Measurements from ENCODE around the gene MPDZ.

Gene MPDZ

DNA sequence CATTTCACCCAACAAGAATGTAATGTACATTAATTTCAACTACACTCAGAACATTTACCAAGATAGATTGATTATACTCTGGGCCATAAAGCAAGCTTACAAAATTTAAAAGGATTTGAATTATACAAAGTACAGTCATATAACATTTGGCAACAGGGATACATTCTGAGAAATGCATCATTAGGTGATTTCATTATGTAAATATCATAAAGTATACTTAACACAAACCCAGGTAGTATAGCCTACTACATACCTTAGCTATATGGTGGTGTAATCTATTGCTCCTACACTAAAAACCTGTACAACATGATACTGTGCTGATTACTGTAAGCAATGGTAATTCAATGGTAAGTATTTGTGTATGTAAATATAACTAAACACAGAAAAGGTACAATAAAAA is 202.9 kb downstream of the MPDZ start:
- TF ChIP-seq, protein P1, sequence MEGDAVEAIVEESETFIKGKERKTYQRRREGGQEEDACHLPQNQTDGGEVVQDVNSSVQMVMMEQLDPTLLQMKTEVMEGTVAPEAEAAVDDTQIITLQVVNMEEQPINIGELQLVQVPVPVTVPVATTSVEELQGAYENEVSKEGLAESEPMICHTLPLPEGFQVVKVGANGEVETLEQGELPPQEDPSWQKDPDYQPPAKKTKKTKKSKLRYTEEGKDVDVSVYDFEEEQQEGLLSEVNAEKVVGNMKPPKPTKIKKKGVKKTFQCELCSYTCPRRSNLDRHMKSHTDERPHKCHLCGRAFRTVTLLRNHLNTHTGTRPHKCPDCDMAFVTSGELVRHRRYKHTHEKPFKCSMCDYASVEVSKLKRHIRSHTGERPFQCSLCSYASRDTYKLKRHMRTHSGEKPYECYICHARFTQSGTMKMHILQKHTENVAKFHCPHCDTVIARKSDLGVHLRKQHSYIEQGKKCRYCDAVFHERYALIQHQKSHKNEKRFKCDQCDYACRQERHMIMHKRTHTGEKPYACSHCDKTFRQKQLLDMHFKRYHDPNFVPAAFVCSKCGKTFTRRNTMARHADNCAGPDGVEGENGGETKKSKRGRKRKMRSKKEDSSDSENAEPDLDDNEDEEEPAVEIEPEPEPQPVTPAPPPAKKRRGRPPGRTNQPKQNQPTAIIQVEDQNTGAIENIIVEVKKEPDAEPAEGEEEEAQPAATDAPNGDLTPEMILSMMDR (conservative IDR thresholded peaks at IDR 0.05; ENCODE audit: low read length) = no peak
- no peak overlapping the region for H3K4me3 ChIP-seq (ENCODE audit: low read length)
- no peak for DNase-seq (ENCODE audit: low read depth)

DNA sequence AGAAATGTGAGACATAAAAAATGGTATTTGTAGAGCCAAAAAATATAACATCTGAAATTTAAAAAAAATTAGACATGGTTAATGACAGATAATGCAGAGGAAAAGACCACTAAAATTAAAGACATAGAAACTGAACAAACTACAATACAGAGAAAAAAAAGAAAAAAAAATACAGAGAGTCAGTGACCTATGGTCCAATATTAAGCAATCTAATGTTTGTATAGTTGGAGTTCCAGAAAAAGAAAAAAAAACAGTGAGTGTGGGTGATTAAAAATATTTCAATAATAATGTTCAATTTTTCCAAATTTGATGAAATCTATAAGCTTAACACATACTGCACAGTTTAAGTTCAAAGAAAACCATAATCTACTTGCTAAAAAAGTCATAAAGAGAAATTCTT is 207.6 kb downstream of the MPDZ start:
- H3K4me3 ChIP-seq (ENCODE audit: low read length) = no peak overlapping the region
- TF ChIP-seq, protein P1 (conservative IDR thresholded peaks at IDR 0.05; ENCODE audit: low read length) = no peak
- no peak for DNase-seq (ENCODE audit: low read depth)

DNA sequence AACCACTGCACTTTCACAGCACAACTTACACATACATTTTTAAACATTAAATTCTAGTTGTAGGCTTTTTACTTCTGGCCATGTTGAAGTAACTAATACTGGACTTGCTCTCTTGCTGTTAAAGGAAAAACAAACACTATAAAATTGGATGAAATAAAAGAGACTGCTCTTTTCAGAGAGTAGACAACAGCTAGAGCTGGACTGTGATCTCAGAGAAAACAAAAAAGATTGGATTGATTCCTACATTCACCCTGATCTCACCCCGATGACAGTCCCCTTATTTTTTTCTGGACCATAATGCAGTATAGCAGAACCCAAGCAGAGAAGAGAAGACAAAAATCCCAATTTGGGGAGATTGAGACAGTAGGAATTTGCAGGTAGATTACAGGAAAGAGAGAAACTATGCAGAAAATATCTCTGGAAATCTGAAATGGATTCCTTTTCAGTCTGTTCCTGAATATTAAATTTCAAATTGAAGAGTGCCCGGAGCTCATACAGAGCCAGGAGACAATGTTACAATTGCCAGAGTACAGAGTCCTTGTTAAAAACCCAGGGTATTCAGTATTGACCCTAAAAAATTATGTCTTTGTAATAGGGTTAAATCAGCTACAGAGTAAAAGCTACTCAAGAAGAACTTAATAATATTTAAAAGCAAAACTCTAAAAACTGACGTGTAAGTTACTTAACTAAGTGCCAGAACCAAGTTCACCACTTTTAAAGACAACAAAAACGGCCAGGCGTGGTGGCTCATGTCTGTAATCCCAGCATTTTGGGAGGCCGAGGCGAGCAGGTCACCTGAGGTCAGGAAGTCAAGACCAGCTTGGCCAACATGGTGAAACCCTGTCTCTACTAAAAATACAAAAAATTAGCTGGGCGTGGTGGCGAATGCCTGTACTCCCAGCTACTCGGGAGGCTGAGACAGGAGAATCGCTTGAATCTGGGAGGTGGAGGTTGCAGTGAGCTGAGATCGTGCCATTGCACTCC is 208.6 kb downstream of the MPDZ start:
- TF ChIP-seq, protein P1 (conservative IDR thresholded peaks at IDR 0.05; ENCODE audit: low read length) = no peak
- H3K4me3 ChIP-seq (ENCODE audit: low read length) = no peak overlapping the region
- DNase-seq (ENCODE audit: low read depth) = no peak

DNA sequence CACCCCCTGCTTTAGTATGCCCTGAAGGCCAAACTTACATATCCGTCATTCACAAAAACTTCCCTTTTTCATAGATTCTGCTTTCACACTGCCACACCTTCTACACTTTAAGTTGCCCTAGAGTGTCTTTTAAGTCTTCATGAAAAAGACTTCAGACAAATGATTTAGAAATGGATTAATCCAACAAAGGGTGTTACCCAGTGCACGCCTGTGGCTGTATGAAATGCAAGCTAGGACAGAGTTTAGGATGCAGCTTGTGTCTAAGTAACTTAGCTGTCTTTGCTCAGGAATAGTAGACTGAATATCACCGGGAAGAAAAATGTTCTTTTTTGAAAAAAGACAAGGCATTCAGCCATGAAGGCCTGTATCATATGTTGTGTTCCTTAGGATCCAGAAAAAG is 210.0 kb downstream of the MPDZ start:
- TF ChIP-seq, protein P1 (conservative IDR thresholded peaks at IDR 0.05; ENCODE audit: low read length) = no peak
- no peak for DNase-seq (ENCODE audit: low read depth)
- H3K4me3 ChIP-seq (ENCODE audit: low read length) = no peak overlapping the region

DNA sequence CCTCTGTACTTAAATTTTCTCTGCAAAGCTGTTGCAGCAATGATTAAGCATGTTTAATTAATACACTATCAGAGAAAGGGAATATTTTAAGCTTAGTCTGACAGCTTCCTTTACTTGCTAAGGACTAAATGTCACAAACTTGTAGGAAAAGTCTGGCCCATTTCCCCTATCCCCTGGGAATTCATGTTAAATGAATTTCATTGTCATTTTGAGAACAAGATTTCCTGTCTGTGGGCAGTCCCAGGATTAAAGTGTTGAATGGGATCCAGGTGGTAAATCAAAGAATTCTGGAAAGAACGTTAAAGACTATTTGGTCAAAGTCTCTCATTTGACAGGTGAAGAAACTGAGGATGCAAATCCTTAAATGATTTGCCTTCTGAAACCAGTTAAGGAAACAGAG is 214.8 kb downstream of the MPDZ start:
- TF ChIP-seq, protein P1 (conservative IDR thresholded peaks at IDR 0.05; ENCODE audit: low read length) = no peak
- H3K4me3 ChIP-seq (ENCODE audit: low read length) = no peak overlapping the region
- no peak for DNase-seq (ENCODE audit: low read depth)

DNA sequence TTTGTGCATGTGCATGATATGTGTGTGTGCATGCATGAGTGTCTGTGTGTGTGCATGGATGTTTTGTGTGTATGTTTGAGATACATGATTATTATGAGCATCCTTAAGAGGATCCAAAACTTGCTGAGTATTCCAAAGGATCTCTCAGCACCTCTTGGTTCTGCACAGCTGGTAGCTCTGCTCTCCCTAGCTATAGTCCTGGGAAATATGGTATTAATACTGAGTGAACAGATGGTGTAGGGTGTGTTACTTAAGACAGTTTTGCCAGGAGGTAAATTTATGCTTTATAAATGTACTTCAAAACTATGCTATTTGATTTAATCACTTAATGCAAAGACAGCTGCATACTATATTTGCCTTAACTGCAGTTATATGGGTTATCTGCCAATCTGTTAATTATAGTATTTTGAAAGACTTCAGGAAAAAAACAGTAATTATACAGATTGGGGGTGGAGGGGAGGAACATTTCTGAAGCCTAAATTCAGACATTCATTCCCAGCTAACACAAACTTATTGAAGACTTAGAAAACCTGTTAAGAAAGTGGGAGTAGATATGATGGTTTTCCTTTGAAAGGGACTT is 215.5 kb downstream of the MPDZ start:
- no peak overlapping the region for H3K4me3 ChIP-seq (ENCODE audit: low read length)
- no peak for DNase-seq (ENCODE audit: low read depth)
- TF ChIP-seq, protein P1 (conservative IDR thresholded peaks at IDR 0.05; ENCODE audit: low read length) = no peak

DNA sequence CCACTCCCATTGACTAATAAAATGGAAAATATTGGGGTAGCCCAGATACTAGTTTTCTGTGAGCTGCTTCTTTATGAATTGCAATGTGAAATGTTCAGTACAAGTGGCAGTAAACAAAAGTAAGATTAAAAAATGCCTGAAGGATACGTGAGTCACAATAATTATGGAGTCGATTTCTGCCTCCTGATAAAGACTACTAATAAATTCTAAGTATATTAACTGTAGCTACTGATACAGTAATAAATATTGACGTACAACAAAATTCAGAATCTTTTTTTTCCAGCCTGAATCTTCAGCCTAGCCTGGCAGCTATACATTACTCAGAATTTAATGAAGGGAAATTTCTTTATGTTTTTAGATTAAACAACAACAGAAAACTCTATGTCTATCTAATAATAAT is 218.1 kb downstream of the MPDZ start:
- no peak overlapping the region for H3K4me3 ChIP-seq (ENCODE audit: low read length)
- TF ChIP-seq, protein P1 (conservative IDR thresholded peaks at IDR 0.05; ENCODE audit: low read length) = no peak
- DNase-seq (ENCODE audit: low read depth) = no peak

All from AG10803 (cell line).